ENCODE results near the gene CC2D1A. TPM values are rescaled to one million over a fixed set of nuclear protein-coding genes. Genes with fewer than 3 reads are reported as not detected.

CC2D1A gene
- total RNA-seq, 1 donor from 2014 or later, result 22.6 TPM

GRCh38 chr19:13980340-13980739 is 74.3 kb downstream of the CC2D1A start:
- no peak for TF ChIP-seq EZH2 (IDR thresholded peaks at IDR 0.05; ENCODE audit: insufficient read depth, low read length)
- TF ChIP-seq, protein P1, sequence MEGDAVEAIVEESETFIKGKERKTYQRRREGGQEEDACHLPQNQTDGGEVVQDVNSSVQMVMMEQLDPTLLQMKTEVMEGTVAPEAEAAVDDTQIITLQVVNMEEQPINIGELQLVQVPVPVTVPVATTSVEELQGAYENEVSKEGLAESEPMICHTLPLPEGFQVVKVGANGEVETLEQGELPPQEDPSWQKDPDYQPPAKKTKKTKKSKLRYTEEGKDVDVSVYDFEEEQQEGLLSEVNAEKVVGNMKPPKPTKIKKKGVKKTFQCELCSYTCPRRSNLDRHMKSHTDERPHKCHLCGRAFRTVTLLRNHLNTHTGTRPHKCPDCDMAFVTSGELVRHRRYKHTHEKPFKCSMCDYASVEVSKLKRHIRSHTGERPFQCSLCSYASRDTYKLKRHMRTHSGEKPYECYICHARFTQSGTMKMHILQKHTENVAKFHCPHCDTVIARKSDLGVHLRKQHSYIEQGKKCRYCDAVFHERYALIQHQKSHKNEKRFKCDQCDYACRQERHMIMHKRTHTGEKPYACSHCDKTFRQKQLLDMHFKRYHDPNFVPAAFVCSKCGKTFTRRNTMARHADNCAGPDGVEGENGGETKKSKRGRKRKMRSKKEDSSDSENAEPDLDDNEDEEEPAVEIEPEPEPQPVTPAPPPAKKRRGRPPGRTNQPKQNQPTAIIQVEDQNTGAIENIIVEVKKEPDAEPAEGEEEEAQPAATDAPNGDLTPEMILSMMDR (IDR thresholded peaks at IDR 0.05; ENCODE audit: insufficient read depth, low read depth, low read length), result no peak
- no peak overlapping the region for H3K27ac ChIP-seq (ENCODE audit: low read depth, low read length)
- H3K9me3 Mint-ChIP-seq (ENCODE audit: unreplicated experiment), result no peaks in the 10 kb centered on the region

More at GRCh38 chr19:13980340-13980739, 74.3 kb downstream of the CC2D1A start:
- H3K4me1 Mint-ChIP-seq (ENCODE audit: low read depth, unreplicated experiment), result peaks cover 6% of the 10 kb centered on the region
- no peak overlapping the region for H3K4me2 ChIP-seq (ENCODE audit: low read length)
- no peaks in the 10 kb centered on the region for H3K9me3 ChIP-seq (ENCODE audit: insufficient read depth, low read depth, low read length)
- H3K27me3 ChIP-seq (ENCODE audit: insufficient read depth, low read length), result no peaks in the 10 kb centered on the region
- no peak overlapping the region for H3K27ac Mint-ChIP-seq (ENCODE audit: unreplicated experiment)
- H3K79me2 ChIP-seq (ENCODE audit: insufficient read depth, low read length), result no peaks in the 10 kb centered on the region
- FAIRE-seq (no peak), DNase-seq (ENCODE audit: low read depth) (no peak)
- H3K27me3 Mint-ChIP-seq (ENCODE audit: low read depth, unreplicated experiment), result no peaks in the 10 kb centered on the region
- H4K20me1 ChIP-seq (ENCODE audit: insufficient read depth, low read length), result peaks cover under 1% of the 10 kb centered on the region
- peaks cover 14% of the 10 kb centered on the region for H3K36me3 Mint-ChIP-seq (ENCODE audit: low read depth, unreplicated experiment)
- no peak overlapping the region for H2AFZ ChIP-seq (ENCODE audit: low read depth, low read length)
- no peak overlapping the region for H3K4me3 Mint-ChIP-seq (ENCODE audit: unreplicated experiment)
- no peaks in the 10 kb centered on the region for H3K36me3 ChIP-seq (ENCODE audit: insufficient read depth, low read length)
- no peak overlapping the region for H3K9ac ChIP-seq (ENCODE audit: low read length)
- no peaks in the 10 kb centered on the region for H3K4me1 ChIP-seq (ENCODE audit: insufficient read depth, low read length)
- H3K4me3 ChIP-seq (ENCODE audit: insufficient read depth, low read depth, low read length), result no peak overlapping the region

Small RNA genes within 50 kb of the gene (microRNA-seq; reads per million reads assigned to microRNA genes)
- gene MIR181C (2,263 reads per million, percentile 87 among the genes with 10 or more reads in this experiment), gene MIR181D (1,916 reads per million, percentile 86 among the genes with 10 or more reads in this experiment)

Other genes starting within 250 kb of the CC2D1A start
- gene MRI1, start 141.7 kb upstream of the CC2D1A start, total RNA-seq, result 25.8 and 26.6 TPM in 2 replicates
- 114 and 138 TPM in 2 replicates for gene C19orf53, start 131.7 kb upstream of the CC2D1A start, total RNA-seq
- 9.5 and 10.6 TPM in 2 replicates for gene ZSWIM4, start 110.8 kb upstream of the CC2D1A start, total RNA-seq
- gene NANOS3, start 29.1 kb upstream of the CC2D1A start, total RNA-seq, result 1.1 and 2.9 TPM in 2 replicates
- 0.68 and 0.91 TPM in 2 replicates for gene BRME1, start 84 bp upstream of the CC2D1A start, total RNA-seq
- gene PODNL1, start 32.2 kb downstream of the CC2D1A start, total RNA-seq, result 3.3 and 3.7 TPM in 2 replicates
- 29.6 and 32.2 TPM in 2 replicates for gene DCAF15, start 46.3 kb downstream of the CC2D1A start, total RNA-seq
- gene RFX1, start 100.1 kb downstream of the CC2D1A start, total RNA-seq, result 11.8 and 13.0 TPM in 2 replicates
- gene RLN3, start 121.9 kb downstream of the CC2D1A start, total RNA-seq, result not detected in 2 replicates
- gene IL27RA, start 125.6 kb downstream of the CC2D1A start, total RNA-seq, result 5.7 and 6.3 TPM in 2 replicates
- 1.2 and 1.6 TPM in 2 replicates for gene PALM3, start 155.9 kb downstream of the CC2D1A start, total RNA-seq
- 0.70 and 0.79 TPM in 2 replicates for gene MISP3, start 166.6 kb downstream of the CC2D1A start, total RNA-seq
- not detected in 2 replicates for gene C19orf67, start 179.6 kb downstream of the CC2D1A start, total RNA-seq
- 36.8 and 41.7 TPM in 2 replicates for gene SAMD1, start 184.6 kb downstream of the CC2D1A start, total RNA-seq
- 80.5 and 82.6 TPM in 2 replicates for gene PRKACA, start 211.6 kb downstream of the CC2D1A start, total RNA-seq
- gene ASF1B, start 230.4 kb downstream of the CC2D1A start, total RNA-seq, result 1.1 and 1.9 TPM in 2 replicates

All from astrocyte (in vitro differentiated cells and primary cell).